ENCODE measurements around the gene SYCP2. TPM values are rescaled to one million over a fixed set of nuclear protein-coding genes. Genes with fewer than 3 reads are reported as not detected.
A peak's percentile ranks its signal among the peaks of the same experiment; 100 is the strongest.
"Not testable (repeated sequence)": the region's sequence is repeated elsewhere in the genome, so short reads cannot be mapped to it uniquely, and the experiment has no call there.

SYCP2 gene
- total RNA-seq, 1 donor from 2014 or later = 3.7 TPM

DNA sequence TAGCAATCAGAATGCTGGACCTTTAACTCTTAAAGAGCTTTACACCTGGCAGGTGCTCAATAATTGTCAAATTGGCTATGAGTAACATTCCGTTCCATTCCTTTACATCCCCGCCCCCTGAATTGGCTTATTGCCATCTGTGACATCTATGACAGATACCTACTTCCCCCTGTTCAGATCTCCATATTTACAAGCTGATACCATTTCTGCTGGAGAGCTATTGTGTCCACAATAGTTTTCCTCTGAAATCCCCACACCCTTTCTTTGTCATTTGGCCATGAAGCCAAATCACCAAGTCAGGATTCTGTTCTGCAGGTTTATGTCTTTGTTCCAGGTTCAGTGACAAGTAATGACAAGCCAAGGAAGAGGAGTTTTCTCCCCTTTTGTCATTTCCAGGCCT lies 28.0 kb upstream of the SYCP2 start:
- H3K27me3 ChIP-seq (ENCODE audit: control insufficient read depth in 3 of 3, insufficient read depth in 3 of 3, low read length in 3 of 3) = no peaks in the 10 kb centered on the region
- no peak overlapping the region for H3K4me3 ChIP-seq (ENCODE audit: low read length in 3 of 3)
- H3K9me3 ChIP-seq (ENCODE audit: control insufficient read depth in 3 of 3, low read length in 3 of 3) = no peaks in the 10 kb centered on the region
- no peaks in the 10 kb centered on the region for H3K4me1 ChIP-seq (ENCODE audit: control insufficient read depth in 3 of 3, insufficient read depth in 3 of 3, low read length in 3 of 3)
- peaks cover 0 to 7% (median 3%) of the 10 kb centered on the region in 3 donors for H3K36me3 ChIP-seq (ENCODE audit: control insufficient read depth in 3 of 3, insufficient read depth in 3 of 3, low read length in 3 of 3)
- no peak overlapping the region for H3K27ac ChIP-seq (ENCODE audit: low read depth, low read length)
- H3K9ac ChIP-seq (ENCODE audit: low read depth in 1 of 3, low read length in 3 of 3) = no peak overlapping the region

DNA sequence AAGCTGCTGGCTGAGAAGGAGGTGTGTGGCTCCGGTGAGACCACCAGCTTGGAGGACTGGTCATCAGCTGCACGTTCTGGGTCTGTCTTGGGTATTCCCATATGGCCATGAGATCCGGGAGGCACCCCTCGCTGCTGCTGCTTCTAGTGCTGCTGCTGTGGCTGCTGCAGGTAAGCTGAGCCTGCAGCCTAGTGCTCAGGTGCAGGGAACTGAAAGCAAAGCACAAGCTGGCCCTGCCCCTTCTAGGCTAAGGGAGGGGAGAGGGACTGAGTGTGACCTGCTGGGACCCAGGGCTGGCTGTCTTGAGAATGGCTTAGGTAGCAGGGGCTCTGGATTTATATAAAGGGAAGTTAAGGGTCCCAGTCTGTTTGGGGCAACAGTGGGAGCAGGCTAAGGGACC lies 25.2 kb upstream of the SYCP2 start:
- no peak overlapping the region for H3K4me3 ChIP-seq (ENCODE audit: low read length in 3 of 3)
- no peak overlapping the region for H3K9ac ChIP-seq (ENCODE audit: low read depth in 1 of 3, low read length in 3 of 3)
- H3K27me3 ChIP-seq (ENCODE audit: control insufficient read depth in 3 of 3, insufficient read depth in 3 of 3, low read length in 3 of 3) = no peaks in the 10 kb centered on the region
- H3K9me3 ChIP-seq (ENCODE audit: control insufficient read depth in 3 of 3, low read length in 3 of 3) = no peaks in the 10 kb centered on the region
- H3K27ac ChIP-seq (ENCODE audit: low read depth, low read length) = no peak overlapping the region
- H3K4me1 ChIP-seq (ENCODE audit: control insufficient read depth in 3 of 3, insufficient read depth in 3 of 3, low read length in 3 of 3) = peaks cover 10 to 12% (median 10%) of the 10 kb centered on the region in 3 donors
- H3K36me3 ChIP-seq (ENCODE audit: control insufficient read depth in 3 of 3, insufficient read depth in 3 of 3, low read length in 3 of 3) = peaks cover 0 to 7% (median 3%) of the 10 kb centered on the region in 3 donors

GRCh38 chr20:59958123-59958522 lies 24.7 kb upstream of the SYCP2 start, which contains the start of gene CDH26:
Gene CDH26, plus strand, starts transcription at chr20:59958423. Its CDS starts 304 bp downstream, at chr20:59958727.
- peaks cover 0 to 7% (median 3%) of the 10 kb centered on the region in 3 donors for H3K36me3 ChIP-seq (ENCODE audit: control insufficient read depth in 3 of 3, insufficient read depth in 3 of 3, low read length in 3 of 3)
- H3K27ac ChIP-seq (ENCODE audit: low read depth, low read length) = no peak within 1 kb of the TSS
- H3K27me3 ChIP-seq (ENCODE audit: control insufficient read depth in 3 of 3, insufficient read depth in 3 of 3, low read length in 3 of 3) = no peaks in the 10 kb centered on the region
- H3K4me3 ChIP-seq (ENCODE audit: low read length in 3 of 3) = no peak within 1 kb of the TSS
- peaks cover 10 to 12% (median 10%) of the 10 kb centered on the region in 3 donors for H3K4me1 ChIP-seq (ENCODE audit: control insufficient read depth in 3 of 3, insufficient read depth in 3 of 3, low read length in 3 of 3)
- no peaks in the 10 kb centered on the region for H3K9me3 ChIP-seq (ENCODE audit: control insufficient read depth in 3 of 3, low read length in 3 of 3)
- no peak within 1 kb of the TSS for H3K9ac ChIP-seq (ENCODE audit: low read depth in 1 of 3, low read length in 3 of 3)

DNA sequence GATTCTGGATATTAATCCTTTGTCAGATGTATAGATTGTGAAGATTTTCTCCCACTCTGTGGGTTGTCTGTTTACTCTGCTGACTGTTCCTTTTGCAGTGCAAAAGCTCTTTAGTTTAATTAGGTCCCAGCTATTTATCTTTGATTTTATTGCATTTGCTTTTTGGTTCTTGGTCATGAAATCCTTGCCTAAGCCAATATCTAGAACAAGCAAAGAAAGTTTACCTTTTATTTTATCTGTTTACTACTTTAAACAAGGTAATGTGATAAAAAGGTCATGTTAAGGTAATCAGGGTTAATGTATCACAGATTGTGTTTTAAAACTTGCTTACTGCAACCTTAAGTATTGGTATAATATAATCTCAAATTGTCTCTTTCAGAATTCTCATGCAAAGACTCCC lies 24.1 kb upstream of the SYCP2 start:
- H3K27ac ChIP-seq (ENCODE audit: low read depth, low read length); H3K9me3 ChIP-seq (ENCODE audit: control insufficient read depth in 3 of 3, low read length in 3 of 3); H3K27me3 ChIP-seq (ENCODE audit: control insufficient read depth in 3 of 3, insufficient read depth in 3 of 3, low read length in 3 of 3); H3K4me3 ChIP-seq (ENCODE audit: low read length in 3 of 3); H3K9ac ChIP-seq (ENCODE audit: low read depth in 1 of 3, low read length in 3 of 3); H3K36me3 ChIP-seq (ENCODE audit: control insufficient read depth in 3 of 3, insufficient read depth in 3 of 3, low read length in 3 of 3): not testable (repeated sequence)
- H3K4me1 ChIP-seq (ENCODE audit: control insufficient read depth in 3 of 3, insufficient read depth in 3 of 3, low read length in 3 of 3) = peaks cover 10 to 12% (median 10%) of the 10 kb centered on the region in 3 donors

- Histone ChIP-seq H3K4me3 (ENCODE audit: low read length in 3 of 3) (peak overlapping the region in 1 of 3 donors; percentile 17), H3K36me3 (ENCODE audit: control insufficient read depth in 3 of 3, insufficient read depth in 3 of 3, low read length in 3 of 3) (peaks cover 3 to 10% (median 4%) of the 10 kb centered on the region in 3 donors), H3K9ac (ENCODE audit: low read depth in 1 of 3, low read length in 3 of 3) (peak overlapping the region in 2 of 3 donors; percentile 9 to 45), H3K4me1 (ENCODE audit: control insufficient read depth in 3 of 3, insufficient read depth in 3 of 3, low read length in 3 of 3) (peaks cover 10 to 12% (median 10%) of the 10 kb centered on the region in 3 donors), H3K27me3 (ENCODE audit: control insufficient read depth in 3 of 3, insufficient read depth in 3 of 3, low read length in 3 of 3) (no peaks in the 10 kb centered on the region), H3K27ac (ENCODE audit: low read depth, low read length) (peak overlapping the region; percentile 48), H3K9me3 (ENCODE audit: control insufficient read depth in 3 of 3, low read length in 3 of 3) (no peaks in the 10 kb centered on the region)
These were observed 21.8 kb upstream of the SYCP2 start for GRCh38 chr20:59955131-59955796.

- peak overlapping the region; percentile 48 for H3K27ac ChIP-seq (ENCODE audit: low read depth, low read length)
- peaks cover 3 to 13% (median 4%) of the 10 kb centered on the region in 3 donors for H3K36me3 ChIP-seq (ENCODE audit: control insufficient read depth in 3 of 3, insufficient read depth in 3 of 3, low read length in 3 of 3)
- no peaks in the 10 kb centered on the region for H3K9me3 ChIP-seq (ENCODE audit: control insufficient read depth in 3 of 3, low read length in 3 of 3)
- peaks cover 10 to 12% (median 10%) of the 10 kb centered on the region in 3 donors for H3K4me1 ChIP-seq (ENCODE audit: control insufficient read depth in 3 of 3, insufficient read depth in 3 of 3, low read length in 3 of 3)
- H3K4me3 ChIP-seq (ENCODE audit: low read length in 3 of 3) = peak overlapping the region in 1 of 3 donors; percentile 17
- peak overlapping the region in 2 of 3 donors; percentile 9 to 45 for H3K9ac ChIP-seq (ENCODE audit: low read depth in 1 of 3, low read length in 3 of 3)
- no peaks in the 10 kb centered on the region for H3K27me3 ChIP-seq (ENCODE audit: control insufficient read depth in 3 of 3, insufficient read depth in 3 of 3, low read length in 3 of 3)
These were observed 21.3 kb upstream of the SYCP2 start for GRCh38 chr20:59954718-59955117.

DNA sequence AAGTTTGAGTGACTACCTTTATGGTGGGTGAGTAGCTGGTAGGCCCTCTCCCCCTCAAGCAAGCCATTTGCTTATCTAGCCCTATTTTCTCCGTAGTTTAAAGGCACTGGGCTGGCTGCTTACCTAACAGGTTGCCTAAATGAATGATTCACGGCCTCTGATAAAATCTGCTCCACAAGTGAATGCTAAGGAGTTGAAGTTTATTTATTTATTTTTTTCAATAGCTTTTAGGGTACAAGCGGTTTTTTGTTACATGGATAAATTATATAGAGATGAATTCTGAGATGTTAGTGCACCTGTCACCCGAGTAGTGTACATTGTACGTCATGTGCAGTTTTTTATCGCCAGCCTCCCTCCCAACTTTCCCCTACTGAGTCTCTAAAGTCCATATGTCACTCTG lies 16.5 kb upstream of the SYCP2 start:
- no peak overlapping the region for H3K4me3 ChIP-seq (ENCODE audit: low read length in 3 of 3)
- peaks cover 4 to 9% (median 7%) of the 10 kb centered on the region in 3 donors for H3K4me1 ChIP-seq (ENCODE audit: control insufficient read depth in 3 of 3, insufficient read depth in 3 of 3, low read length in 3 of 3)
- no peak overlapping the region for H3K9ac ChIP-seq (ENCODE audit: low read depth in 1 of 3, low read length in 3 of 3)
- no peaks in the 10 kb centered on the region for H3K27me3 ChIP-seq (ENCODE audit: control insufficient read depth in 3 of 3, insufficient read depth in 3 of 3, low read length in 3 of 3)
- H3K27ac ChIP-seq (ENCODE audit: low read depth, low read length) = no peak overlapping the region
- H3K9me3 ChIP-seq (ENCODE audit: control insufficient read depth in 3 of 3, low read length in 3 of 3) = no peaks in the 10 kb centered on the region
- H3K36me3 ChIP-seq (ENCODE audit: control insufficient read depth in 3 of 3, insufficient read depth in 3 of 3, low read length in 3 of 3) = peaks cover 0 to 22% (median 8%) of the 10 kb centered on the region in 3 donors

DNA sequence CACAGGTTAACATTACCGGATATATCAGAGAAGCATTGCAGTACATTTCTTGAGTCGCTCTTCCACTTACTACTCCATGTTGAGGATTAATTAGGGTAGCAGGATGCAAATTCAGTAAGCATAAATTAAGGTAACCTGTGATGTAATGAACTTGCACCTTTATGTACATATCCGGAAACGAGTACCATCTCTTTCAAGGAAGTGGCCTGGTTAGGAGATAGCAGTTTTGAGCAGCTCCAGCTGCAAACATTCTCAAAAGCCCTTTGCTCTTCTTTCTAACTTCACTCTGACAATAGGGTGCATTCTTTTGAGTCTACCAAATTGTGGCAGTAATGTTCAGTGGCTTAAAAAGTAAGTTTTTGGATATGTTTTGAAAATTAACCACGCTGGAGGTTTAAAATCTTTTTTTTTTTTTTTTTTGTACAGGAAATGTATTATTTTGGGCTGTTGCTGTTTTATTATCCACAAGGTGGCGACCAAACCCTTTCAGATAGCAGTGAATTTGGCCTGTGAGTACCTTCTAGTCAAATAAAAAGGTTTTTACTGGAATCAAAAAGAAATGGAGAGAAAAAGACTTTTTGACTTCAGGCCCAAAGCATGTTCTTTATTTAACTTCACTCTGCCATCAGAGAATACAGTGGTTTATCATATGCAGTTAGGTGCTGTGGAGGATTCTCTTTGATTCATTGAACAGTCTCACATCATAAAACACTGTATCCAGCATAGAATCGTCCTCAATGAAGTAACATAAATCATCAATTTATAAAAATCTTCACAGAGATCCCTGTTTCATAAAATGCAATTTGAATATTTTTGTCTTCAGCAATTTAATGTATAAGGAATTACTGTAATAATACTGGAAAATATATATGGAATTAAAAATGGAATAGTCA lies 15.6 kb upstream of the SYCP2 start:
- no peak overlapping the region for H3K27ac ChIP-seq (ENCODE audit: low read depth, low read length)
- no peak overlapping the region for H3K4me3 ChIP-seq (ENCODE audit: low read length in 3 of 3)
- H3K36me3 ChIP-seq (ENCODE audit: control insufficient read depth in 3 of 3, insufficient read depth in 3 of 3, low read length in 3 of 3) = peaks cover 6 to 30% (median 17%) of the 10 kb centered on the region in 3 donors
- no peaks in the 10 kb centered on the region for H3K9me3 ChIP-seq (ENCODE audit: control insufficient read depth in 3 of 3, low read length in 3 of 3)
- no peaks in the 10 kb centered on the region for H3K27me3 ChIP-seq (ENCODE audit: control insufficient read depth in 3 of 3, insufficient read depth in 3 of 3, low read length in 3 of 3)
- H3K9ac ChIP-seq (ENCODE audit: low read depth in 1 of 3, low read length in 3 of 3) = no peak overlapping the region
- H3K4me1 ChIP-seq (ENCODE audit: control insufficient read depth in 3 of 3, insufficient read depth in 3 of 3, low read length in 3 of 3) = peaks cover 0 to 10% (median 0%) of the 10 kb centered on the region in 3 donors

DNA sequence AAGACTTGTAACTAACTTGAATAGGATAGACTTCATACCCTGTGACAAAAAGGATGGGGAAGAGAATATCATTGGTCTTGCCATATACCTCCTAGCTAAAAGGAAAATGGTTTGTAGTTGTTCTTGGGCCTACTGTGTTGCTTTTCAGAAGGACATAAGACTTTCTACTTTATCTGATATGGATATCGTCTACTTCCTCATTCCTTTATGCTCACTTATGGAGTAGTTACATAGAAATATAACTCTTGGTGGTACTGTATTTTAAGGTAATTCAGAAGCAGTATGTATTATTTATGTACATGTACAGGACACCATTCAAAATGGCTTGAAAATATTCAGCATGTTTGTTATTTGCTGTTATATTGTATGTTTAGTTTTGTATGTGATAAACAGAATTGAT lies 14.8 kb upstream of the SYCP2 start:
- Histone ChIP-seq H3K9ac (ENCODE audit: low read depth in 1 of 3, low read length in 3 of 3) (no peak overlapping the region), H3K27me3 (ENCODE audit: control insufficient read depth in 3 of 3, insufficient read depth in 3 of 3, low read length in 3 of 3) (no peaks in the 10 kb centered on the region), H3K4me1 (ENCODE audit: control insufficient read depth in 3 of 3, insufficient read depth in 3 of 3, low read length in 3 of 3) (peaks cover 0 to 11% (median 0%) of the 10 kb centered on the region in 3 donors), H3K36me3 (ENCODE audit: control insufficient read depth in 3 of 3, insufficient read depth in 3 of 3, low read length in 3 of 3) (peaks cover 10 to 34% (median 23%) of the 10 kb centered on the region in 3 donors), H3K27ac (ENCODE audit: low read depth, low read length) (no peak overlapping the region), H3K4me3 (ENCODE audit: low read length in 3 of 3) (no peak overlapping the region), H3K9me3 (ENCODE audit: control insufficient read depth in 3 of 3, low read length in 3 of 3) (no peaks in the 10 kb centered on the region)

DNA sequence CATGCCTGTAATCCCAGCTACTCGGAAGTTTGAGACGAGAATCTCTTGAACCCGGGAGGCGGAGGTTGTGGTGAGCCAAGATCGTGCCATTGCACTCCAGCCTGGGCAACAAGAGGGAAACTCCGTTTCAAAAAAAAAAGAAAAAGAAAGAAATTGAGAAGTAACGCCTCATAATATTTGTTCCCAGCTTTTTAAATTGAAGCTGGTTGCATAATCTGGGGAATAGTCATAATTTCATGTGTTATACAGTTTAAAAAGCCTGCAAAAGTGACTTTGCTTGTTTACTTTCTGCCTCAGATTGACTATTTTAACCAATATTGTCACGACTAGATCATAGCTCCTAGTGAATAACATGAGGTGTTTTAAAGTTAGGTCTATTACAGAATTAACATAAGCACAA lies 13.9 kb upstream of the SYCP2 start:
- H3K27me3 ChIP-seq (ENCODE audit: control insufficient read depth in 3 of 3, insufficient read depth in 3 of 3, low read length in 3 of 3) = no peaks in the 10 kb centered on the region
- no peaks in the 10 kb centered on the region for H3K9me3 ChIP-seq (ENCODE audit: control insufficient read depth in 3 of 3, low read length in 3 of 3)
- peaks cover 0 to 11% (median 1%) of the 10 kb centered on the region in 3 donors for H3K4me1 ChIP-seq (ENCODE audit: control insufficient read depth in 3 of 3, insufficient read depth in 3 of 3, low read length in 3 of 3)
- peaks cover 12 to 40% (median 32%) of the 10 kb centered on the region in 3 donors for H3K36me3 ChIP-seq (ENCODE audit: control insufficient read depth in 3 of 3, insufficient read depth in 3 of 3, low read length in 3 of 3)
- H3K9ac ChIP-seq (ENCODE audit: low read depth in 1 of 3, low read length in 3 of 3) = no peak overlapping the region
- H3K27ac ChIP-seq (ENCODE audit: low read depth, low read length) = no peak overlapping the region
- no peak overlapping the region for H3K4me3 ChIP-seq (ENCODE audit: low read length in 3 of 3)
